GM12892 (cell line): Measurements from ENCODE around the gene U2AF1.
"Not testable (repeated sequence)": the region's sequence is repeated elsewhere in the genome, so short reads cannot be mapped to it uniquely, and the experiment has no call there.

ENCODE experiments used
- POLR2A ChIP-seq: IDR thresholded peaks from 2 replicates; pipeline ENCODE4 v1.6.1; 2011; ENCODE audit warnings: low read depth, low read length, control low read depth
- POLR2AphosphoS5 ChIP-seq: IDR thresholded peaks from 2 replicates; pipeline ENCODE4 v1.6.1; 2011; ENCODE audit warnings: low read depth, low read length, control low read depth
- TAF1 ChIP-seq: IDR thresholded peaks from 2 replicates; pipeline ENCODE4 v1.6.1; 2011; ENCODE audit warnings: low read depth, mild to moderate bottlenecking, control low read depth, low read length, borderline replicate concordance

DNA sequence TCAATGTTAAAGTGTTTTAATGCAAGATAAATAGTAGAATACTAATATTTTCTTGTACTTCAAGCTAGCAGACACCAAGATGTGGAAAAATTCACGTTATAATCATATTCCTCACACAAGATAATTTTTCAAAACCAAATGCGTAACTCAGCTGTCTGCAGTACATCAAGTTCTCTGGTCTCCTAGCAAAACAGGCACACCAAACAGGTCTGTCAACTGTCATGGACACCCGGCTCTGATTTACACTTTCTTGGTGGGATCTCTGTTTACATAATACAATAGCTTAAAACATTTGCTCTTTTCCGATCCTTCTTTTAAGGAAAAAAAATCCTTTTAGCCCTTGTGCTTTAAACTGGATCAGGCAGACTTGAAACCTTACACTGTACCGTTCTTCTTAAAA lies 5.7 kb downstream of the U2AF1 start:
- TF ChIP-seq POLR2A, POLR2AphosphoS5, TAF1: not testable (repeated sequence)
